Stimulated activated CD8-positive, alpha-beta memory T cell treated with anti-CD3 and anti-CD28 coated beads, Interleukin-2, amount 100 ng/mL, for 48 hours (primary cell): Measurements from ENCODE around the gene RDH14.

Experiments used
- DNase-seq, 2 donors: peaks; one replicate each; pipeline ENCODE4 v3.0.0-alpha.2; 2020; ENCODE audit warnings: low read depth in 2 of 2

The RDH14 gene

GRCh38 chr2:18560031-18560796, at the start of gene RDH14:
Gene RDH14 (minus strand): TSS chr2:18560653. CDS start chr2:18560572, 81 bp downstream.
- peak; percentile 82 to 84 for DNase-seq

- no peak for DNase-seq
Observed at GRCh38 chr2:18610090-18610489, 49.6 kb upstream of the RDH14 start.

- DNase-seq, result no peak
Observed at GRCh38 chr2:18605115-18605514, 44.7 kb upstream of the RDH14 start.

GRCh38 chr2:18604531-18604885, 44.1 kb upstream of the RDH14 start:
- no peak for DNase-seq

- no peak for DNase-seq
Observed at GRCh38 chr2:18603854-18604530, 43.5 kb upstream of the RDH14 start.

GRCh38 chr2:18602298-18602697, 41.8 kb upstream of the RDH14 start:
- no peak for DNase-seq

- DNase-seq, result no peak
Observed at GRCh38 chr2:18600255-18600613, 39.8 kb upstream of the RDH14 start.

GRCh38 chr2:18599509-18600254, 39.2 kb upstream of the RDH14 start:
- DNase-seq, result no peak

GRCh38 chr2:18598848-18599484, 38.5 kb upstream of the RDH14 start:
- no peak for DNase-seq

- DNase-seq, result no peak
Observed at GRCh38 chr2:18597618-18598017, 37.2 kb upstream of the RDH14 start.

GRCh38 chr2:18596993-18597392, 36.5 kb upstream of the RDH14 start:
- no peak for DNase-seq

- no peak for DNase-seq
Observed at GRCh38 chr2:18593496-18593895, 33.0 kb upstream of the RDH14 start.

GRCh38 chr2:18592372-18592771, 31.9 kb upstream of the RDH14 start:
- DNase-seq, result no peak

- DNase-seq, result no peak
Observed at GRCh38 chr2:18589354-18589753, 28.9 kb upstream of the RDH14 start, which contains the start of gene NT5C1B. Gene NT5C1B (minus strand): TSS chr2:18589569. CDS start chr2:18589468, 101 bp downstream.

GRCh38 chr2:18588802-18589201, 28.3 kb upstream of the RDH14 start:
- DNase-seq, result no peak

GRCh38 chr2:18588049-18588448, 27.6 kb upstream of the RDH14 start:
- no peak for DNase-seq

GRCh38 chr2:18585526-18585925, 25.1 kb upstream of the RDH14 start:
- no peak for DNase-seq

GRCh38 chr2:18584608-18584954, 24.1 kb upstream of the RDH14 start:
- no peak for DNase-seq

GRCh38 chr2:18583905-18584607, 23.6 kb upstream of the RDH14 start:
- no peak for DNase-seq

GRCh38 chr2:18580606-18581005, 20.2 kb upstream of the RDH14 start:
- DNase-seq, result no peak

GRCh38 chr2:18578033-18578432, 17.6 kb upstream of the RDH14 start:
- DNase-seq, result no peak
